ENCODE measurements around the gene ZBTB7C. TPM values are rescaled to one million over a fixed set of nuclear protein-coding genes. Genes with fewer than 3 reads are reported as not detected.

Gene ZBTB7C
- total and polyA plus RNA-seq, 2 of the 8 experiments (the other 6 are each of a cell fraction or from before 2014, with no cell fraction given), result 0.15 to 0.45 TPM

DNA sequence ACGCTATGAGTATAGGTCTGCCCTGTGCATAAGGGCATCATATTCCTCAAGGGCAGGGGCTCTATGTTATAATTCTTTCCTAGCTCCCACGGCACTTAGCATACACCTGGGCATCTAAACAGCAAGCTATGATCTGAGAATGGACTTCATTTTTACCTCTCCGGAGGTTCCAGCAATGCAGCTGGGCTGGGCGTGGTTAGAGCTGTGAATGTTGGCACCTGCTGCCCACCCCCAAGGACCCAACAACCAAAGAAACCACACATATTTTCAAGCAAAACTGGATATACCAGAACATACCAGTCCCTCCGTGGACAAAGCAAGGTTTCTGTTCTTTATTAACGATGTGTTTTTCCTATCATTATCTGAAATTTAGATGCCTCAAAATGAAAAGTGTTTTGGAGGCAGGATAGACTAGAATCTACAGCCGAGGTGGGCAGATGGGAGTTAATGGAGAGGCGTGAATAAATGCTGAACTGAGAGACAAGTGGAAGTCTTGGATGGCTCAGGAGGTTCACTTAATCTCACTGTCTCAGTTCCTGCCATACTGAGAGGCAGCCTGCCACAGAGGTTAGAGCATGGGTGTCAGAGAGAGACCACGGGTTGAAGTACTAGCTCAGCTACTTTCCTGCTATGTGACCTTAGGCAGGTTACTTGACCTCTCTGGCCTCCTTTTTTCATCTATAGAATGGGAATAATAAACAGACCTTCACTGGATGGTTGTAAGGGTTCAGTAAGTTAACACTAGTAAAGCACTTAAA, 292.1 kb downstream of the ZBTB7C start:
- H4K91ac ChIP-seq (replicated peaks; ENCODE audit: insufficient read length, low read length), result no peak overlapping the region
- no peak overlapping the region for H2BK20ac ChIP-seq (ENCODE audit: low read length)
- H2AFZ ChIP-seq (ENCODE audit: low read length), result no peak overlapping the region
- H3K79me1 ChIP-seq (ENCODE audit: low read depth, low read length), result no peaks in the 10 kb centered on the region
- 83% methylated on average over 9 of the region's 9 CpGs; no CpG with 5 or more reads in 1 of the 2 experiments for WGBS, 2 experiments (ENCODE audit: extremely low coverage in 1 of 2, insufficient coverage in 1 of 2, insufficient read length in 1 of 2, insufficient replicate concordance in 2 of 2, low coverage in 1 of 2, low lambda C conversion rate in 2 of 2, missing lambda C conversion rate in 1 of 2)
- H3K4me1 ChIP-seq (replicated peaks in 1 of 4; ENCODE audit: control insufficient read depth in 3 of 4, insufficient read depth in 4 of 4, low read length in 3 of 4), result no peaks in the 10 kb centered on the region
- no peak overlapping the region for H3K4me3 ChIP-seq (ENCODE audit: extremely low read depth in 1 of 4, insufficient read depth in 2 of 4, low read depth in 3 of 4, low read length in 4 of 4)
- no peak overlapping the region for H3K4me2 ChIP-seq (ENCODE audit: insufficient read depth in 1 of 2, low read depth in 2 of 2, low read length in 2 of 2)
- no peaks in the 10 kb centered on the region for H3K27me3 ChIP-seq (replicated peaks in 1 of 4; ENCODE audit: control insufficient read depth in 3 of 4, extremely low read depth in 1 of 4, insufficient read depth in 3 of 4, low read length in 3 of 4)
- DNase-seq (ENCODE audit: low read depth in 1 of 2, low spot score in 2 of 2), result no peak
- no peaks in the 10 kb centered on the region for H3K9me3 ChIP-seq (ENCODE audit: insufficient read depth in 2 of 2, low read depth in 1 of 2, low read length in 1 of 2)
- H4K8ac ChIP-seq (ENCODE audit: extremely low read depth, insufficient read depth, low read length), result no peak overlapping the region
- no peak overlapping the region for H3K4ac ChIP-seq (replicated peaks; ENCODE audit: insufficient read length, low read depth, low read length)
- H2BK120ac ChIP-seq (replicated peaks; ENCODE audit: low read depth, low read length), result no peak overlapping the region
- H4K20me1 ChIP-seq (replicated peaks in 1 of 2; ENCODE audit: control insufficient read depth in 1 of 2, insufficient read depth in 2 of 2, low read length in 2 of 2), result no peaks in the 10 kb centered on the region
- TF ChIP-seq BRCA1 (IDR thresholded peaks at IDR 0.05; ENCODE audit: low read depth, low read length) (no peak), ASH2L (IDR thresholded peaks at IDR 0.05; ENCODE audit: low read length) (no peak), EZH2 (IDR thresholded peaks at IDR 0.05; ENCODE audit: low read depth, low read length, severe bottlenecking) (no peak), SAP30 (IDR thresholded peaks at IDR 0.05; ENCODE audit: insufficient read depth, insufficient replicate concordance, low read length) (no peak), SP4 (IDR thresholded peaks at IDR 0.05; ENCODE audit: low read length) (no peak), POLR2AphosphoS5 (IDR thresholded peaks at IDR 0.05; ENCODE audit: low read depth, low read length) (no peak), EP300 (IDR thresholded peaks at IDR 0.05; ENCODE audit: borderline replicate concordance in 1 of 2, low read depth in 2 of 2, low read length in 2 of 2) (no peak), RBBP5 (IDR thresholded peaks at IDR 0.05; ENCODE audit: borderline replicate concordance, low read depth, low read length) (no peak)
- TF ChIP-seq, protein P1, sequence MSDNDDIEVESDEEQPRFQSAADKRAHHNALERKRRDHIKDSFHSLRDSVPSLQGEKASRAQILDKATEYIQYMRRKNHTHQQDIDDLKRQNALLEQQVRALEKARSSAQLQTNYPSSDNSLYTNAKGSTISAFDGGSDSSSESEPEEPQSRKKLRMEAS (IDR thresholded peaks at IDR 0.05), result no peak
- H3K36me3 ChIP-seq (ENCODE audit: control insufficient read depth in 2 of 4, insufficient read depth in 4 of 4, low read length in 3 of 4), result no peaks in the 10 kb centered on the region
- POLR2A ChIA-PET (ENCODE audit: partially characterized antibody), result no interaction called here
- H3K14ac ChIP-seq (ENCODE audit: insufficient read length), result no peak overlapping the region
- no peak overlapping the region for H2BK15ac ChIP-seq (ENCODE audit: low read length)
- H2BK12ac ChIP-seq (ENCODE audit: low read depth, low read length), result no peak overlapping the region
- H2AK5ac ChIP-seq (ENCODE audit: low read depth, low read length), result no peak overlapping the region
- H3K9ac ChIP-seq (replicated peaks in 1 of 4; ENCODE audit: extremely low read depth in 1 of 4, low read depth in 3 of 4, low read length in 3 of 4), result no peak overlapping the region
- no peak overlapping the region for H3K23ac ChIP-seq (ENCODE audit: insufficient read length)
- H4K5ac ChIP-seq (ENCODE audit: insufficient read length, low read depth, low read length), result no peak overlapping the region
- H2BK5ac ChIP-seq (ENCODE audit: low read depth, low read length), result no peak overlapping the region
- no peak overlapping the region for H3K27ac ChIP-seq (ENCODE audit: low read depth, low read length)
- CTCF ChIA-PET (ENCODE audit: partially characterized antibody), result interaction anchor here (0.6 to 2.6 kb wide), 5 partner anchors 12 to 79 kb away, joined by 3 to 6 read pairs (median 4); no protein-coding TSS in a partner anchor
- no peak for FAIRE-seq
- no peak overlapping the region for H3K18ac ChIP-seq (ENCODE audit: extremely low read depth, low read length)
- H3K23me2 ChIP-seq (ENCODE audit: low read depth, low read length), result no peaks in the 10 kb centered on the region
- no peaks in the 10 kb centered on the region for H3K79me2 ChIP-seq (ENCODE audit: control insufficient read depth in 1 of 2, insufficient read depth in 2 of 2, low read length in 2 of 2)
- no peak overlapping the region for H3K56ac ChIP-seq (replicated peaks; ENCODE audit: insufficient read length, low read depth, low read length)
